ENCODE data around the gene CCDC89.

DNA sequence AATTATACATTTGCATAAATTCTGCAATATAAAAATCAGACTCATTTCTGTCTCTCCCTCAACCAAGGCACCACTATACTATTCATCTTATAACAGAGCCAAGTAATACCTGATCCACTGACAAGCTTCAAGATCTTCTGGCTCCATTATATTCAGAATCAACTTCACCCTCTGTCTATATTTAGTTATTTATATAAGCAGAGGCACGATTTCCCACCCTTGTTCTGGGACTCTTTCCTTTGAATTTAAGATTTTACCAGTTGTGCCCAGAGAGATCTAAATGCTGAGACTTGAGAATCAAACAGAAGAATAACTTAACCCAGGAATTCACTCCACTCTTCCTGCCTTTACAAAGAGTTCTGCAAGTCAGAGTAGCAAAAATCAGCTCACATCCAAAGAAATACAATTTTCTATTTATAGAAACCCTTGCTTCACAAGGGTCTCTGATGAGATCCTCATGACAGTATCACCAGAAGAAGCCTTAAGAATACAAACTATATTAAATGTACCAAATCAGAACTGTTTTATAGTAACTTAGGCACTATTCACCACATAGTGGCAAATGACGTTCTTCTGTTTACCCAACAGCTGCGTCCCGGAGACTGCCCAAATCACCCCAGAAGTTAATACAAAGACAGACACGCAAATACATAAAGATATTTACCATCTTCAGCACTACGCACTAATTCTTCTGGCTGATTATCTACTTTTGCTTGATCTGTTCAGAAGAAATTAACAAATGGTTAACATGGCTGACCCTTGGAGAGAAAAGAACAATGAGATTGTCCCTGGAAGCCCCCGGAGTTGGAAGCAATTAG, 32.3 kb upstream of the CCDC89 start:
- TF ChIP-seq ZNF558 (tag by site-specific recombination; IDR thresholded peaks at IDR 0.05) (no peak), ZNF501 (tag by site-specific recombination; IDR thresholded peaks at IDR 0.05) (no peak), ZFP41 (tag by site-specific recombination; IDR thresholded peaks at IDR 0.05; ENCODE audit: borderline replicate concordance) (no peak), BCL11B (tag by site-specific recombination; IDR thresholded peaks at IDR 0.05; ENCODE audit: low read depth) (no peak), ZBTB7A (tag by site-specific recombination; IDR thresholded peaks at IDR 0.05; ENCODE audit: low read depth) (no peak), ZNF837 (tag by site-specific recombination; IDR thresholded peaks at IDR 0.05) (no peak), ZNF654 (tag by site-specific recombination; IDR thresholded peaks at IDR 0.05; ENCODE audit: low read depth) (no peak), ZNF10 (tag by site-specific recombination; IDR thresholded peaks at IDR 0.05) (no peak), OVOL3 (tag by site-specific recombination; IDR thresholded peaks at IDR 0.05) (no peak)
- TF ChIP-seq, protein P1, sequence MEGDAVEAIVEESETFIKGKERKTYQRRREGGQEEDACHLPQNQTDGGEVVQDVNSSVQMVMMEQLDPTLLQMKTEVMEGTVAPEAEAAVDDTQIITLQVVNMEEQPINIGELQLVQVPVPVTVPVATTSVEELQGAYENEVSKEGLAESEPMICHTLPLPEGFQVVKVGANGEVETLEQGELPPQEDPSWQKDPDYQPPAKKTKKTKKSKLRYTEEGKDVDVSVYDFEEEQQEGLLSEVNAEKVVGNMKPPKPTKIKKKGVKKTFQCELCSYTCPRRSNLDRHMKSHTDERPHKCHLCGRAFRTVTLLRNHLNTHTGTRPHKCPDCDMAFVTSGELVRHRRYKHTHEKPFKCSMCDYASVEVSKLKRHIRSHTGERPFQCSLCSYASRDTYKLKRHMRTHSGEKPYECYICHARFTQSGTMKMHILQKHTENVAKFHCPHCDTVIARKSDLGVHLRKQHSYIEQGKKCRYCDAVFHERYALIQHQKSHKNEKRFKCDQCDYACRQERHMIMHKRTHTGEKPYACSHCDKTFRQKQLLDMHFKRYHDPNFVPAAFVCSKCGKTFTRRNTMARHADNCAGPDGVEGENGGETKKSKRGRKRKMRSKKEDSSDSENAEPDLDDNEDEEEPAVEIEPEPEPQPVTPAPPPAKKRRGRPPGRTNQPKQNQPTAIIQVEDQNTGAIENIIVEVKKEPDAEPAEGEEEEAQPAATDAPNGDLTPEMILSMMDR (tag by site-specific recombination; IDR thresholded peaks at IDR 0.05): no peak
- TF ChIP-seq, protein P2, sequence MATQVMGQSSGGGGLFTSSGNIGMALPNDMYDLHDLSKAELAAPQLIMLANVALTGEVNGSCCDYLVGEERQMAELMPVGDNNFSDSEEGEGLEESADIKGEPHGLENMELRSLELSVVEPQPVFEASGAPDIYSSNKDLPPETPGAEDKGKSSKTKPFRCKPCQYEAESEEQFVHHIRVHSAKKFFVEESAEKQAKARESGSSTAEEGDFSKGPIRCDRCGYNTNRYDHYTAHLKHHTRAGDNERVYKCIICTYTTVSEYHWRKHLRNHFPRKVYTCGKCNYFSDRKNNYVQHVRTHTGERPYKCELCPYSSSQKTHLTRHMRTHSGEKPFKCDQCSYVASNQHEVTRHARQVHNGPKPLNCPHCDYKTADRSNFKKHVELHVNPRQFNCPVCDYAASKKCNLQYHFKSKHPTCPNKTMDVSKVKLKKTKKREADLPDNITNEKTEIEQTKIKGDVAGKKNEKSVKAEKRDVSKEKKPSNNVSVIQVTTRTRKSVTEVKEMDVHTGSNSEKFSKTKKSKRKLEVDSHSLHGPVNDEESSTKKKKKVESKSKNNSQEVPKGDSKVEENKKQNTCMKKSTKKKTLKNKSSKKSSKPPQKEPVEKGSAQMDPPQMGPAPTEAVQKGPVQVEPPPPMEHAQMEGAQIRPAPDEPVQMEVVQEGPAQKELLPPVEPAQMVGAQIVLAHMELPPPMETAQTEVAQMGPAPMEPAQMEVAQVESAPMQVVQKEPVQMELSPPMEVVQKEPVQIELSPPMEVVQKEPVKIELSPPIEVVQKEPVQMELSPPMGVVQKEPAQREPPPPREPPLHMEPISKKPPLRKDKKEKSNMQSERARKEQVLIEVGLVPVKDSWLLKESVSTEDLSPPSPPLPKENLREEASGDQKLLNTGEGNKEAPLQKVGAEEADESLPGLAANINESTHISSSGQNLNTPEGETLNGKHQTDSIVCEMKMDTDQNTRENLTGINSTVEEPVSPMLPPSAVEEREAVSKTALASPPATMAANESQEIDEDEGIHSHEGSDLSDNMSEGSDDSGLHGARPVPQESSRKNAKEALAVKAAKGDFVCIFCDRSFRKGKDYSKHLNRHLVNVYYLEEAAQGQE (tag by site-specific recombination; IDR thresholded peaks at IDR 0.05): no peak
- TF ChIP-seq, protein P3, sequence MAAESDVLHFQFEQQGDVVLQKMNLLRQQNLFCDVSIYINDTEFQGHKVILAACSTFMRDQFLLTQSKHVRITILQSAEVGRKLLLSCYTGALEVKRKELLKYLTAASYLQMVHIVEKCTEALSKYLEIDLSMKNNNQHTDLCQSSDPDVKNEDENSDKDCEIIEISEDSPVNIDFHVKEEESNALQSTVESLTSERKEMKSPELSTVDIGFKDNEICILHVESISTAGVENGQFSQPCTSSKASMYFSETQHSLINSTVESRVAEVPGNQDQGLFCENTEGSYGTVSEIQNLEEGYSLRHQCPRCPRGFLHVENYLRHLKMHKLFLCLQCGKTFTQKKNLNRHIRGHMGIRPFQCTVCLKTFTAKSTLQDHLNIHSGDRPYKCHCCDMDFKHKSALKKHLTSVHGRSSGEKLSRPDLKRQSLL (tag by site-specific recombination; IDR thresholded peaks at IDR 0.05): no peak
